Measurements from ENCODE around the gene HCN2.
"Not testable (repeated sequence)": the region's sequence is repeated elsewhere in the genome, so short reads cannot be mapped to it uniquely, and the experiment has no call there.

HCN2 gene

DNA sequence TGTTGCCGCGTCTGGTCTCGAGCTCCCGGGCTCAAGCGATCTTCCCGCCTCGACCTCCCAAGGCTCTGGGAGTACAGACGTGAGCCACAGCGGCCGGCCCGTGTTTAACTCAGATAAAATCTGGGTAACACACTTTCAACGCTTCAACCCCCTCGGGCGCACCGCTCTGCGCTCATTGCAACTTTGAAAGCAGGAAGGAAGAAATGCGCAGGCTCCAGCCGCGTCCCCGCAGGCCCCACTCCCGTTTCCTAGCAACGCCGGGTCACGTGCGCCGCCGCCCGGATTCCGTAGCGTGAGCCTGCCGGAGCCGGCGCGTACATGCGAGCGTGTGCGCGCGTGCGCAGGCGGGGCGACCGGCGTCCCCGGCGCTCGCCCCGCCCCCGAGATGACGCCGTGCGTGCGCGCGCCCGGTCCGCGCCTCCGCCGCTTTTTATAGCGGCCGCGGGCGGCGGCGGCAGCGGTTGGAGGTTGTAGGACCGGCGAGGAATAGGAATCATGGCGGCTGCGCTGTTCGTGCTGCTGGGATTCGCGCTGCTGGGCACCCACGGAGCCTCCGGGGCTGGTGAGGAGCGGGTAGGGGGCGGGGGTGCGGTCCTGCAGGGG, 17.4 kb upstream of the HCN2 start, which contains the start of gene BSG:
Gene BSG (plus strand): TSS at position 457 of the 603 bp plus-strand sequence. CDS start 39 bp downstream, at position 496.
- peak; percentile 97 to 98 for DNase-seq

DNA sequence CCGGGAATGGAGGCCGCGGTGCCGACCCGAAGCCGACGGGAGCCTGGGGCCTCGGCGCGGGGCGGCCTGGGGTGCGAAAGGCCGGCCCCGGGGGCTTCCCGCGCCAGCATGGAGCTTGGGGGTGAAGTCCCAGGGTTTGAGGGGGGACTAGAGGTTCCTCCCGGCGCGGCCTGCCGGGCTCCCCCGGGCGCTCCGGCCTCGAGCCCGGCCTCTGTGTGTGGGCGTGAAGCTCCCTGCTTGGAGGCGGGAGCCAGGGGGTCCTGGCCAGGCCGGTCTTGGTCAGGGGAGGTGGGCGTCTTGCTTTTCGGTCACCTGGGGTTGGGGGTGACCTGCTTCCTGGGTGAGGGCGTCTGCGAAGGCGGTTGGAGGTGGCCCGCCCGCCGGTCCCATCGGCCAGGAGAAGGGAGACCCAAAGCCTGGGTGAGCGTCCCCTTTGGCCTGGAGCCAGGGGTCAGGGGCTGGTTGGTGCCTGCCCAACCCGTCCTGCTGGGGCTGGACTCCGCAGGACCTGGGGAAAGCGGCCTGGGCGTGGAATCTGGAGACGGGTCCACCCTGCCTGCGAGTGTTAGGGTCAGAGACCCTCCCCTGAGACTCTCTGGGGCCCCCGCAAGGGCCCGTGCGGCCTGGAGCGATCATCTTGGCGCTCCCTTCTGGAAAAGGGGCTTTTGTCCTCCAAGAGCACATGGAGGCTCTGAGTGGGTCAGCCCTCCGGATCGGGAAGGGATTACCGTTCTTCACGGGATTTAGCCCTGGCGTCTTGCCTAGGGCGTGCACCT, 16.8 kb upstream of the HCN2 start:
- DNase-seq = no peak

GRCh38 chr19:573519-573825, 16.2 kb upstream of the HCN2 start:
- DNase-seq = no peak

DNA sequence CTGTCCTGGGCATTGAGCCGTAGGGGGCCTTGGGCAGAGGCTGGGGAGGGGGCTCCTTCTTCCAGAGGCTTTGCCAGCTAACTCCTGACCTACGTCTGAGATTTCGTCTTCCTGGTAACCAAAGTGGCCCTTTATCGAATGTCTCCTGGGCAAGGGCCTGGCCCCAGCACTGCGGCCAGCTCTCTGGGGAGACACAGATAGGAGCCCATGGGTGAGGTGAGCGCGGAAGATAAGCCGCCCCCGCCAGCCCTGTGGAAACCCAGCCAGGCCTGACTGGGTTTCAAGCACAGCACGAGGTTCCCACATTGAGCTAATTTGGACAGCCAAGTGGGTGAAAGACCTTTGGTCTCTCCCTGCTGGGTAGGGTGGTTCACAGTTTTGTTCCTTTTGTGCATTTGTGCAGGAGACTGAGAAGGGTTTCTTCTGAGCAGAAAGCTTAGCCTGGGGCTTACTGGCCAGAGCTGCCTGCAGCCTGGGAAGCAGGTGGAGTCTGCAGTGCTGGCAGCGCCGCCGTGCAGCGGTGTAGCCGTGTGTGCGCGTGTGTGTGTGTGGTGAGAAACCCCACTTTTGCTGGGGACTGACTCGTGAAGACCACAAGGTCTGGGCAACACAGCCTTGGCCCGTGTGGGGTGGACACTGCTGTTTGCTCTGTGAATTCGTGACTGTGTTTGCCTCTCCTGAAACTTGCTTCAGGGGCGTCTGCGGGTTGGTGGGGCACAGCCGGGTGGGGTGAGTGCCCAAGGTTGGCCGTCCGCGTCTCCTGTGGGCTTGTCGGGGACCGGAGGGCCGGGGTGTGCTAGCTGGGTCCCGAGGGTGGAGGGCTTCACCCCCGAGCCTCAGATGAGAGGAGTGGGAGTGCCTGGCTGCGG, 14.8 kb upstream of the HCN2 start:
- DNase-seq = no peak

GRCh38 chr19:575527-576506, 13.9 kb upstream of the HCN2 start:
- DNase-seq = no peak

- DNase-seq = no peak
Measured at GRCh38 chr19:576768-577438, 12.8 kb upstream of the HCN2 start.

- DNase-seq = no peak
Measured at GRCh38 chr19:577439-578392, 12.0 kb upstream of the HCN2 start.

- no peak for DNase-seq
Measured at GRCh38 chr19:579111-579841, 10.4 kb upstream of the HCN2 start.

- no peak for DNase-seq
Measured at GRCh38 chr19:579842-580155, 9.9 kb upstream of the HCN2 start.

- no peak for DNase-seq
Measured at GRCh38 chr19:580274-580835, 9.3 kb upstream of the HCN2 start.

GRCh38 chr19:581399-582111, 8.1 kb upstream of the HCN2 start:
- DNase-seq = no peak

DNA sequence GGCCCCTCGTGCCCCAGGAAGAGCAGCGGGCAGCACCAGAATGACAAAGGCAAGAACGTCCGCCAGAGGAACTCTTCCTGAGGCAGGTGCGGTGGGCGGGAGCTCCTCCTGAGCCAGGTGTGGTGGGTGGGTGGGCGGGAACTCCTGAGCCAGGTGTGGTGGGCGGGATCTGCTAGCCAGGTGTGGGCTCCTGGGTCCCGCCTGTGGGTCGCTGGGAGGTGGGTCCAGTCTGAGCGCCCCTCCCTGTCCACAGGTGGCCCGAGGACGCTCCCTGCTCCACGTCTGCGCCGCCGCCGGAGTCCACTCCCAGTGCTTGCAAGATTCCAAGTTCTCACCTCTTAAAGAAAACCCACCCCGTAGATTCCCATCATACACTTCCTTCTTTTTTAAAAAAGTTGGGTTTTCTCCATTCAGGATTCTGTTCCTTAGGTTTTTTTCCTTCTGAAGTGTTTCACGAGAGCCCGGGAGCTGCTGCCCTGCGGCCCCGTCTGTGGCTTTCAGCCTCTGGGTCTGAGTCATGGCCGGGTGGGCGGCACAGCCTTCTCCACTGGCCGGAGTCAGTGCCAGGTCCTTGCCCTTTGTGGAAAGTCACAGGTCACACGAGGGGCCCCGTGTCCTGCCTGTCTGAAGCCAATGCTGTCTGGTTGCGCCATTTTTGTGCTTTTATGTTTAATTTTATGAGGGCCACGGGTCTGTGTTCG, 7.0 kb upstream of the HCN2 start:
- DNase-seq = no peak

GRCh38 chr19:583198-583967, 6.3 kb upstream of the HCN2 start:
- DNase-seq = no peak

- DNase-seq = no peak
Measured at GRCh38 chr19:583968-584239, 5.8 kb upstream of the HCN2 start.

DNA sequence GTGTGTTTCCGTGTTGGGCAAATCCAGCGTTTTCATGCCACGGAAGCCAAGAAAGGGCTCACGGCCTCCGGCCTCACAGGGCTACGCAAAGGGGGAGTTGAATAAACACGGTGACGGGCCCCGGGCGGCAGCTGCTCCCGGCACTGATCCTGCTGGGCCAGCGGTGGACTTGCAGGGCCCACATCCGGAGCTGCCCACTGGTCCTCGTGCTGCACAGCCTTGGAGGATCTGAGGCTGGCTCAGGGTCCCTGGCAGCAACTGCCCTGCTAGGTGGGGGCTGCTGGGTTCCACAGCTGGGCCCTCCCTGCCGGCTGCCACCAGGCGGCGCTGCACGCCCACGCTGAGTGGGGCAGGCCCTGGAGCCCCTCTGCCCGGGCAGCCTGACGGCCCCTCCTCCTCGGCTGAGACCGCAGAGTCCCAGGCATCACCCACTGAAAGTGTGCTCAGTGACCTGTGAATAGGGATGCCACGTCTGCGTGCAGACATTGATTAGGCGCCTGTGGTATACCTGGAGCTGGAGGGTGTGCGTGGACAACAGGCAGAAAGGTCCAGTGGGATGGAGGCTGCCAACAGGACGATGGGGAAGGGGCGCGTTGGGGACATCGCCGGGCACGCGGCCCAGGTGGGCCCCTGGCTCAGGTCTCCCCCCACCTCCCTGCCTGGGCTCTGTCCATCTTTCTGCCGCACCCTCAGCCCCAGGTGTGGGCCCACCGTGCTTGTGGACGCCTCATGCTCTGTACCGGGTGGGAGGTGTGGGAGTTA, 5.3 kb upstream of the HCN2 start:
- DNase-seq = peak; percentile 55 to 59

GRCh38 chr19:585146-585545, 4.5 kb upstream of the HCN2 start:
- DNase-seq = not testable (repeated sequence)

- DNase-seq = no peak
Measured at GRCh38 chr19:585551-586110, 4.0 kb upstream of the HCN2 start.
